A673 (cell line): Measurements from ENCODE around the gene TMEM121B. TPM values are rescaled to one million over a fixed set of nuclear protein-coding genes. Genes with fewer than 3 reads are reported as not detected.
A peak's percentile ranks its signal among the peaks of the same experiment; 100 is the strongest.

Source experiments
- BruUV-seq: library from RNA; stranded (reverse); fragments of 400-500 nt; replicated peaks from 2 replicates; lab custom pipeline; 2021; lab: Mats Ljungman, UMichigan
- CTCF ChIA-PET: fragments of 300-600 bp; sonication (Branson Sonifier 250); formaldehyde crosslinking; loops from one replicate; lab custom pipeline; 2022; ENCODE audit warnings: antibody characterized with exemption; lab: Charles Lee
- POLR2A ChIA-PET: fragments of 300-600 bp; sonication (Branson Sonifier 250); formaldehyde crosslinking; loops from one replicate; lab custom pipeline; 2022; ENCODE audit warnings: antibody characterized with exemption; ENCODE audit not compliant: low non-redundant PET; lab: Charles Lee
- DNase-seq: peaks from one replicate; pipeline ENCODE4 v3.0.0-alpha.2; 2015; ENCODE audit warnings: low spot score
- H3K27ac ChIP-seq: fragments of 200-600 bp; sonication (generic); 2 replicates; pipeline ENCODE4 v1.5.1; 2016; ENCODE audit warnings: mixed run types, low read depth, mild to moderate bottlenecking, mixed read lengths, antibody characterized with exemption, low read length; ENCODE audit not compliant: poor library complexity, severe bottlenecking
- H3K27me3 ChIP-seq: fragments of 200-600 bp; sonication (generic); replicated peaks from 2 replicates; pipeline ENCODE4 v1.6.1; 2017; ENCODE audit warnings: mixed run types, low read depth, mild to moderate bottlenecking, mixed read lengths, antibody characterized with exemption, low read length; ENCODE audit not compliant: insufficient read depth, poor library complexity
- H3K36me3 ChIP-seq: fragments of 200-600 bp; sonication (generic); 2 replicates; pipeline ENCODE4 v1.6.1; 2016; ENCODE audit warnings: mixed run types, mild to moderate bottlenecking, mixed read lengths, antibody characterized with exemption, low read length; ENCODE audit not compliant: insufficient read depth, poor library complexity, severe bottlenecking
- H3K4me1 ChIP-seq: fragments of 200-600 bp; sonication (generic); 2 replicates; pipeline ENCODE4 v1.6.1; 2017; ENCODE audit warnings: mixed run types, mild to moderate bottlenecking, mixed read lengths, antibody characterized with exemption, low read length; ENCODE audit not compliant: insufficient read depth, poor library complexity, severe bottlenecking
- H3K4me3 ChIP-seq: fragments of 200-600 bp; sonication (generic); 2 replicates; pipeline ENCODE4 v1.5.1; 2016; ENCODE audit warnings: low read depth, mixed run types, mild to moderate bottlenecking, mixed read lengths, low read length; ENCODE audit not compliant: poor library complexity, severe bottlenecking
- H3K9me3 ChIP-seq: fragments of 200-600 bp; sonication (generic); 2 replicates; pipeline ENCODE4 v1.6.1; 2016; ENCODE audit warnings: mixed run types, low read depth, mild to moderate bottlenecking, mixed read lengths, antibody characterized with exemption, low read length; ENCODE audit not compliant: poor library complexity, severe bottlenecking
- EZH2 ChIP-seq: fragments of 200-600 bp; sonication (generic); IDR thresholded peaks from 2 replicates; pipeline ENCODE4 v1.6.1; 2017; ENCODE audit warnings: borderline replicate concordance, low read depth, mild to moderate bottlenecking, mixed read lengths, antibody characterized with exemption, low read length; ENCODE audit not compliant: poor library complexity, severe bottlenecking
- intact Hi-C: fragments of 100-400 bp; cut with micrococcal nuclease; formaldehyde crosslinking; loops from one replicate; pipeline ENCODE4 v1.10.0; 2022; ENCODE audit not compliant: unreplicated experiment
- total RNA-seq: library from RNA; stranded (reverse); gene quantifications from 2 replicates; pipeline ENCODE4 v1.2.3, GENCODE V29; 2021
- TF ChIP-seq, protein P1 (sequence below): fragments of 300-800, 200-600 bp; sonication (generic); conservative IDR thresholded peaks from 2 replicates; pipeline ENCODE4 v1.5.1; 2017; ENCODE audit warnings: low read depth, mild to moderate bottlenecking, antibody characterized with exemption, low read length, moderate library complexity, mixed read lengths

Gene TMEM121B
- total RNA-seq, 1 experiment from 2014 or later = 2.5 TPM

DNA sequence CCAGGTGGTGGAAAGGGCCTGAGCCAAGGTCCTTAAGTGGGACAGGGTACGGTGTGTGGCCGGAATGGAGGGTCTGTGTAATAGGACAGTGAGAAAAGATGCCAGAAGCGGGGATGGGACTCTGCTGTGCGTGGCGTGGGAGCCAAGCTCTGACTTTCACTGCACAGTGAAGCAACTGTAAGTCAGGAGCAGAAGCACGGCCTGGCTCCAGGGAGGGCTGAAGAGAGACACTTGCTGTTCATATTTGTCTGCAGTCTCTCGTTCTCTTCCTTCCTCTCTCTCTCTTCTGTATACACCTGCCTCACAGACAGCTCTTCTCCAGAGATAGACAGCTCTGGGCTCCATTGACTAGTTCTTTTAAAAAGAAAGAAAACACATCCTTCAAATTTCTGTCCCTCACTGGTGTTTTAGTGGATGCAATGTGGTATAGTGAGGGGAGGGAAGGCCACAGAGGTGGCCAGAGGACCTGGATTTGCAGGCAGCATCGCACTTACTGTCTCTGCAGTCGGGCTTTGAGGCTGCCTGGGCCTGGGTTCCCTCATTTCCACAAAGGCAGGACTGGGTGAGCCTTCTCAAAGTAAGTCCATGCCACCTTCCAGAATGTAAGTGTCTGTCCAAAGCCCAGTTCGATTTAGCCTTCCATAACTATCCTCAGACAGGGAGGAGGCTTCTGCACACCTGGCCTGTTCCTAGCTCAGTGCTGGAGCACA, 34.2 kb downstream of the TMEM121B start:
- no peak for DNase-seq
- no TSS peak for BruUV-seq
- ChIA-PET CTCF (no interaction called here), POLR2A (no interaction called here)
- intact Hi-C loops = no loop called here
- Histone ChIP-seq H3K4me1 (peaks cover 11% of the 10 kb centered on the region), H3K36me3 (no peaks in the 10 kb centered on the region), H3K4me3 (no peak overlapping the region), H3K9me3 (no peaks in the 10 kb centered on the region), H3K27ac (no peak overlapping the region), H3K27me3 (no peaks in the 10 kb centered on the region)
- TF ChIP-seq EZH2 = no peak
- TF ChIP-seq, protein P1, sequence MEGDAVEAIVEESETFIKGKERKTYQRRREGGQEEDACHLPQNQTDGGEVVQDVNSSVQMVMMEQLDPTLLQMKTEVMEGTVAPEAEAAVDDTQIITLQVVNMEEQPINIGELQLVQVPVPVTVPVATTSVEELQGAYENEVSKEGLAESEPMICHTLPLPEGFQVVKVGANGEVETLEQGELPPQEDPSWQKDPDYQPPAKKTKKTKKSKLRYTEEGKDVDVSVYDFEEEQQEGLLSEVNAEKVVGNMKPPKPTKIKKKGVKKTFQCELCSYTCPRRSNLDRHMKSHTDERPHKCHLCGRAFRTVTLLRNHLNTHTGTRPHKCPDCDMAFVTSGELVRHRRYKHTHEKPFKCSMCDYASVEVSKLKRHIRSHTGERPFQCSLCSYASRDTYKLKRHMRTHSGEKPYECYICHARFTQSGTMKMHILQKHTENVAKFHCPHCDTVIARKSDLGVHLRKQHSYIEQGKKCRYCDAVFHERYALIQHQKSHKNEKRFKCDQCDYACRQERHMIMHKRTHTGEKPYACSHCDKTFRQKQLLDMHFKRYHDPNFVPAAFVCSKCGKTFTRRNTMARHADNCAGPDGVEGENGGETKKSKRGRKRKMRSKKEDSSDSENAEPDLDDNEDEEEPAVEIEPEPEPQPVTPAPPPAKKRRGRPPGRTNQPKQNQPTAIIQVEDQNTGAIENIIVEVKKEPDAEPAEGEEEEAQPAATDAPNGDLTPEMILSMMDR = no peak

DNA sequence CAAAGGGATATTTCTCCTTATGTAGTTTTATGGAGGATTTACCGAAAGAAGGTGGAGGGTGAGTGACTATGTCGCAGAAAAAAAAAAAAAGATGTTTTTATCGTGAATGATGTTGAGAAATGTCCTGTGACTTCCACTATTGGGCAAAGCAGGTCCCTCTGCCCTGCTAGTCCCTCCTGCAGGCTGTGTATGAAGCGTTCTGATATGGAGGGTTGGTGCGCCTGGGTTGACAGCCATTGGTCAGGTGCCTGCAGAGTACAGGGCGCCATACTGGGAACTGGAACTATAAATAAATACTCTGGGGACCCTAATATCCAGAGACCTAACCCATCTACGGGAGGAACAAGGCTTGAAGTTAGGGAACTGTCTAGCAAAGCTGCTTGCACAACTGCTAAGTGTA, 34.9 kb downstream of the TMEM121B start:
- TF ChIP-seq, protein P1 = no peak
- TF ChIP-seq EZH2 = no peak
- ChIA-PET CTCF (interaction anchor here (1.2 kb wide), 1 partner anchor 416 kb away, joined by 4 read pairs; no protein-coding TSS in a partner anchor), POLR2A (no interaction called here)
- Histone ChIP-seq H3K4me1 (peaks cover 11% of the 10 kb centered on the region), H3K36me3 (no peaks in the 10 kb centered on the region), H3K4me3 (peak overlapping the region; percentile 96), H3K27ac (no peak overlapping the region), H3K27me3 (no peaks in the 10 kb centered on the region), H3K9me3 (no peaks in the 10 kb centered on the region)
- no TSS peak for BruUV-seq
- DNase-seq = no peak
- intact Hi-C loops = no loop called here

DNA sequence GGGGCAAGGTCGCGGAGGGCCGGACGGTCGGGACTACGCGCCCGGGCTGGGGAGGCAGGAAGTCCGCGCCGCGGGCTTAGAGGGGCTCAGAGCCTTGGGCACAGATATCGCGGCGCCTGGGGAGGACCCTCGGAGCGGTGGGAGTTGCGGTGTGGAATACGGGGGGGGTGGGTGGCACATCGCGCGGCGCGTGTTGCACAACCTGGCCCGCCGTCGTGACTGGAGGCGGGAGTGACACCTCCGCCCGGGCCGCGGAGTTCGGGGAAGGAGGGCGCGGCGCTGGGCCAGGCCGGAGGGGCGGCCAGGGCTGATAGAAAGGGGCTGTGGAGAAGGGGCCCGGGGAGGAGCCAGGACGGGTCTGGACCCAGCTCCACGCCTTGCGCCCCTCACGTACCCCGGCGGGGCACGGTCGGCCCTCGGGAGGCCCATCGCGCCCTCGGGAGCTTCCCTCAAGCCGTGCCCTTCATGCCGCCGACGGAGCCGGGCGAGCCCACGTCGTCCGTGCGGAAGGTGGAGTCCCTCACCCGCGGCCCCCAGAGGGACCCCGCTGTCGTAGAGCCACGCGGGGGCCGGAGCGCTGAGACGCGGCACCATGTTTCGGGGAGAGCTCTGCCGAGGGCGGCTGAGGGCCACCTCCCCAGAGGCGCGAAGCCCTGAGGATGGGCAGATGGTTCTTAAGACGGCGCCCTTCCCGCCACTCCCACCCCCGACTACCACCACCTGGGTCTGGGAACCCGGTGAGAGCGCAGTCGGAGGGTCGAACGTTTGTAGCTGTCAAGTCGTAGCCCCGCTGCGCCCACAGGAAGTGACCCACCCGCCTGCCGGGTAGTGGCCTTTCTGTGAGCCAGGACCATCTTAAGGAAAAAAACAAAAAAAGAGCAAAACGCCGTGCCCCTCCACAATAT, 35.6 kb downstream of the TMEM121B start:
- BruUV-seq = no TSS peak
- POLR2A ChIA-PET = no interaction called here

More for the DNA sequence above, 35.6 kb downstream of the TMEM121B start:
- no peak for TF ChIP-seq EZH2
- TF ChIP-seq, protein P1 = no peak
- Histone ChIP-seq H3K4me1 (peaks cover 11% of the 10 kb centered on the region), H3K36me3 (no peaks in the 10 kb centered on the region), H3K27ac (peak overlapping the region; percentile 81), H3K27me3 (no peaks in the 10 kb centered on the region), H3K4me3 (peak overlapping the region; percentile 96), H3K9me3 (no peaks in the 10 kb centered on the region)
- peak; percentile 29 for DNase-seq
- intact Hi-C loops = no loop called here
- CTCF ChIA-PET = interaction anchor here (1.2 kb wide), 1 partner anchor 416 kb away, joined by 4 read pairs; no protein-coding TSS in a partner anchor
